GM19455 (cell line): ENCODE results near the gene KIF25.

Source experiments
- ATAC-seq: cut with Tn5 transposase; IDR thresholded peaks from one replicate; pipeline ENCODE4 v1.9.1; 2021; ENCODE audit not compliant: unreplicated experiment

Gene KIF25

DNA sequence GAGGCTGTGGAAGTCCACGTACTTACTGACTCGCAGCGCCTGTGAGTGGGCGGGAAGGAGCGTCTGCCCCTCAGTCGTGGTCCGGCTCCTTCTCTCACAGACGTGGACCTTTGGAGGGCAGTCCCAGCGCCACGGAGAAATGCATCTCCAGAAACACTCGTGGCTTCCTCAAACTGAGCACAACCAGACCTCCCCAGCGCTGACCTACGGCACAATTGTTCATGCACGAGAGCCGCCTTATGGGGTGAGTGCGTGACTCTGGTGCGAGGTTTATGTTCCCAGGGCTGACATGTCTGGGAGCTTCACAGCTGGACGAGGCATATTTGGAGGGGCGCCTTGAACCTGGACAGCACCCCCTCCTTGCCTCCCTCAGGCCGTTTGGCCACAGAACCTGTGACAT is 51.8 kb downstream of the KIF25 start:
- ATAC-seq: no peak

GRCh38 chr6:168049706-168050224 is 52.3 kb downstream of the KIF25 start:
- ATAC-seq: no peak

DNA sequence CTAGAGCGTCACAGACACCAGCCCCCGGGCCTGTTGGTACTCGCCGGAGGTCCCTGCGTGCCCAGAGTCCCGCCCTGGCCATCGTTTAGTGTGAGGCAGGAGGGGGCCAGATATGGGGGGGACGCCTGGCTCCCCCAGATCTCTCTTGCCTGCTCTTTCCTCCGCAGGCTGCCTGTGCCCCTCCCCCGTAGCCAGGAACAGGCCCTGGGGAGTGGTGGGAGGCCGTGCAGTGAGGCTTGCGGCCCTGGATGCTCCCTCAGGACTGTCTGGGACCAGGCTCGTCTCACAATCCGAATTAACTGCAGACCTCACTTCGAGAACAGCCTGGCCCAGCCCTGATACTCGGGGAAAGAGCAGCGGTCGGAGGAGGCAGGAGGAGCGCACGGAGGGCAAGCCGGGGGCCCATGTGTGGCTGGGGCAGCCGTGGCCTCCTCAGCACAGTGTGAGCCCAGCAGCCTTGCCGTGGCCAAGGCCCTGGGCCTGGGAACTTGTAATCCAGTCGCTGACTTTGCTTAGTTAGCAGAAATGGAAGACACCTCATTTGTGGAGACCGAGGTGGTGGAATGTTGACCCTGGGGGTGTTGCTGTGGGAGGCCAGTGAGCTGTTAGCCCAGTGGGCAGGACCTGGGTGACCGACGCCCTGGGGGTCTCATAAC is 52.9 kb downstream of the KIF25 start:
- no peak for ATAC-seq

DNA sequence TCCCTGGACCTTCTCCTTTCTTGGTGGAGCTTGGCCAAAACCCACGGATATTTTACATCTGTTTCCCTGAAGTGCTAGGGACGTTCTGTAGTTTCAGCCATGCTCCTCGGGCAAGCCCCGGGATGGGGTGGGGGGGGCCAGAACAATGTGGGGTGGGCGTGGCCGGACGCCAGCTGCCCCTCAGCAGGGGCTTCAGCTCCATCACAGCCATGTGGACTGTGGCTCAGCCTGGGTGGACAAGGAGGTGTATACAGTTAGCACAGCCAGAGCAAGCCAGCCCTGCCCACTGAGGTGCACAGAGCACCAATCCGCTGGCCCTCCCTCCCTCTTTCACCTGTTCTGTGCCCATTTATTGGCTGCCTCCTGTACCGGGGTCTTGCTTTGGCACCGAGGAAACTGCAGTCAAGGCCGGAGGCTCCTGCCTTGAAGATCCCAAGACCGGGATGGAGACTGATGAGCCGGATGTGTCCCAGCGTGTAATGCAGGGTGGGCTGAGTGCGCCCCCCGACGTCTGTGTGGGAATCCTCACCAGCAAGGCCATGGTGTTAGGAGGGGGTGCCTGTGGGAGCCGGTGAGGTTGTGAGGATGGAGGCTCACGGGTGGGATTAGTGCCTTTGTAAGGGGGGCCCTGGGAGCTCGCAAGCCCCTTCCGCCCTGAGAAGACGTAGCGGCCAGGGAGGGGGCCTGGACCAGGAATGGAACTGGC is 53.6 kb downstream of the KIF25 start:
- ATAC-seq: no peak

DNA sequence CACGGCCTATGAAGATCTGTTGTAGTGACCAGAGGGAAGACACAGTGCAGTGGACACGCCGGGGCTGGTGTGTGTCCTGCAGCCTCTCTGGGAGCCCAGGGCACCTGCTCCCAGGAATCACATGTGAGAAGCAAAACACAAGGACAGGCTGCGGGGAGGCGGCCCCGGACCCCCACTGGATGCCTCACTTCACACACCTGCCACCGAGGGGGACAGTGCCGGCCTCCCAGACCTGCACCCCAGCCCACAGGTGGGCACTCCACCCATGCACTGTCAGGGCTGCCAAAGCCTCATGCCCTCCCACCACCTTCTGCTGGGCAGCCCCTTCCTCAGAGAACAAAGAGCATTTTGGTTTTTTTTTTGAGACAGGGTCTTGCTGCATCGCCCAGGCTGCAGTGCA is 54.2 kb downstream of the KIF25 start:
- ATAC-seq: no peak

DNA sequence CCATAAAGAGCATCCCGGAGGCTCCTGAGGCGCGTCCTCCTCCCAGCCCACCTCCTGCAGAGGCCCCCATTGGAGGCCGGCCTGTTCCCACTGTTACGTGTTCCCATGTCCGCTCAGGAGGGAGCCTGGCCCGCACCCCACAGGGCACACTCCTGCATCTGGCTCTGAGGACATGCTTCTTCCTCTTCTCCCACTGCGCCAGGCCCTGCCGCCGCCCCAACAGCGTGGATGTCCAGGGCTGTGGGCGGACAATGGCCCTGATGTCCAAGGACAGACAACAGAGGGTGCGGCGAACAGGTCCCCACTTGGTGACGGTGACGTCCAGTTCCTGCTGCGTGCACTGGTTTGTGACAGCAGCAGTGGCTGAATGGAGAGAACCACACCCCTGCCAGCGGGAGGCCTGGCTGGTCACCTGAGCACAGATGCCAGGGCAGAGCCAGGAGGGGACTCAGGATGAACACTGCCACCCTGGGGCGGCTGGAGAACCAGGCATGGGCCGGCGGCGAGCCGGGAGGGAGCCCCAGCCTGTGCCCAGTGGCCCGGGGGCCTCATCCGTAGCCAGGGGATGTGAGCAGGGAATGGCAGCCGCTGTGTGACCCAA is 54.9 kb downstream of the KIF25 start:
- no peak for ATAC-seq

GRCh38 chr6:168053086-168053956 is 55.9 kb downstream of the KIF25 start:
- ATAC-seq: no peak

GRCh38 chr6:168053957-168054471 is 56.5 kb downstream of the KIF25 start:
- no peak for ATAC-seq

DNA sequence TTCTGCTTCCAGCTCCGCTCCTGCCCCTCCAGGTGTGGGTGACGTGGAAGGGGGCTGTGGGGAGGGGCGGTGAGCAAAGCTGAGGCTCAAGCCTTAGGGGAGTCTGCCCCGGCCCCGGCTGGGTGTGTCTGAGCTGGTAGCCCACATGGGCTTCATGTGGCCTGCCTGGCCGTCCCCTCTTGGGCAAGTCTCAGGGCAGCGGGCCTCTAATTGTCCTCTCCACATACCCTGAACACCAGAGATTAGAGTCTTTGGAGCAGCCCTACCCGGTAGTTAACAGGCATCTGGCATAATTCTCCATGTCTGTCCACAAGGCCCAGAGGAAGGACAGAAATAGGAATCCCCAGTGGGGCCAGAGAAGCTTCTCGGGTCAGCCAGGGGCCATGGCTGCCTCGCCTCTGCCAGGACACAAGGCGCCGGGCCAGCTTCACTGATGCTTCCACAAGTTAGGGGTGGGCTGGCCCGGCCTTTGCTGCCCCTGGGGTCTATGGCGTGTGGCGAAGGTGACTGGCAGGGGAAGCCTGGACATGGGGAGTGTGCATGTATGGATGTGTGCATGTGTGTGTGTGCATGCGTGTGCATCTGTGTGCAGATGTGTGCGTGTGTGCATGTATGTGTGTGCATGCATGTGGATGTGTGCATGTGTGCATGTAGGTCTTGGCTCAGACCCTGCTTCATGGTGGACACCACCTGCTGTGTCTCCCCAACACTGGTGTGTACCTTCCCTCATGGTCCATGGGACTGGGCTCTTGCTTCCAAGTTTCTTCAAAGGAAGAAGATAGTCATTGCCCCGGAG is 57.5 kb downstream of the KIF25 start:
- no peak for ATAC-seq

DNA sequence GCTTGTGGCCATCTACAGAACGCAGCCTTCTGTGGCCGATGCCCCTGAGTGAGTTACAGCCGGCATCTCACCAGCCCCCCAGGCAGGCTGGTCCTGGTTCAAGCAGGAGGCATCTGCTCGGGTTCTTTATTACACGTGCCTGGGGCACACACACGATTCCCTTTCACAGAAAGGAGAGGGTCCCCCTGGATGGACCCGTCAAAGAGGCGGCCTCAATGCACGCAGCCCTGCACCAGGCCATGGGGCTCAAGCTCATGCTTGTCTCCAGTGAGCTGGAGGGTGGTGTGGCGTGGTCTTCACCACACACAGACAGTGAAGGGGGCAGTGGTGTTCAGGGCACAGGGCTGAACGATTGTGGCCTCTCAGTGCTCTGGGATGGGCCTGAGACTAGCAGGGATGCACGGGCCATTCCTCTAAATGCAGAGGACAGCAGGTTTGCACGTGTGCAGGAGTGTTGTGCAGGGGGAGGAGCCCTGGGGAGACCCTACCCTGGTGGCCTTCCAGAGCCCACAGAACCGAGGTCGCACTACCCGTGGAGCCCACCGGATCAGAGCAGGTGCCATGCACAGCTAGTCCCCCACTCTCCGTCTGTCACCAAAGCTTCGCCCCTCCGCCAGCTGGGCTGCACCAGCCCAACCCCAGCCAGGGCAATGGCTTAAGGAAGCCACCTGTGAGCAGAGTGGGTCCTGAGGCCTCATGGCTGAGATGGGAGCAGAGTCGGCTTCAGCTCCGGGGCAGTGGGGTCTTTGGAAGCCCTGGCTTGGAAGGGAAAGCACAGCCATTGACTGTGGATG is 58.4 kb downstream of the KIF25 start:
- no peak for ATAC-seq

DNA sequence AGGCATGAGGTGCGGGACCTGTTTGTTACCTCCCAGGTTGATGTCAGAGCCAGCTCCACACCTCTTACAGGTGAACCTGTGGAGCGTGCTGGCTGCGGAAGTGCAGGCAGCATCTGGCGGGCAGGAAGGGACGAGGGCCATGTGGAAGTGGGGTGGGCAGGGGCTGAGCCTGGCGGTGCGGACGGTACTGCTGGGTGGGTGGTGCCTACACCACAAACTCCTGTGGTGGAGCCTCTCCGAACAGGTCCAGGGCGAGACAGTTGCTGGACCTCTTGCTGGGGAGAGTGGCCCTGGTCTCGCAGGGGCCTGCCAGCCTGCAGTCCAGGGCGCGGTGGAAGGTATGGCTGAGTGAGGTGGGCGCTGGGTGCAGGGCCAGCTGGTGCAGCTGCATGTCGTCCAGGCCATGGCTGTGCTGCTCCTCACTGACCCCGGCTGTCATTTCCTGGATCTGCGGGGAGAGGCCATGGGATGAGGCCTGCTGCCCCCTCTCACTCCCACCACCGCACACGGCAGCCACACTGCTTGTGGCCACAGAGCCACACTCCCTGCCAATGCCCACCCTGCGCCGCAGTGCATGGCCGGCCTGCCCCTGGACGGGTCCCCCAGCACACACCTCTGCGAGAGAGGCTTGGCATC is 59.5 kb downstream of the KIF25 start:
- ATAC-seq: no peak

GRCh38 chr6:168057836-168058235 is 60.4 kb downstream of the KIF25 start:
- no peak for ATAC-seq

DNA sequence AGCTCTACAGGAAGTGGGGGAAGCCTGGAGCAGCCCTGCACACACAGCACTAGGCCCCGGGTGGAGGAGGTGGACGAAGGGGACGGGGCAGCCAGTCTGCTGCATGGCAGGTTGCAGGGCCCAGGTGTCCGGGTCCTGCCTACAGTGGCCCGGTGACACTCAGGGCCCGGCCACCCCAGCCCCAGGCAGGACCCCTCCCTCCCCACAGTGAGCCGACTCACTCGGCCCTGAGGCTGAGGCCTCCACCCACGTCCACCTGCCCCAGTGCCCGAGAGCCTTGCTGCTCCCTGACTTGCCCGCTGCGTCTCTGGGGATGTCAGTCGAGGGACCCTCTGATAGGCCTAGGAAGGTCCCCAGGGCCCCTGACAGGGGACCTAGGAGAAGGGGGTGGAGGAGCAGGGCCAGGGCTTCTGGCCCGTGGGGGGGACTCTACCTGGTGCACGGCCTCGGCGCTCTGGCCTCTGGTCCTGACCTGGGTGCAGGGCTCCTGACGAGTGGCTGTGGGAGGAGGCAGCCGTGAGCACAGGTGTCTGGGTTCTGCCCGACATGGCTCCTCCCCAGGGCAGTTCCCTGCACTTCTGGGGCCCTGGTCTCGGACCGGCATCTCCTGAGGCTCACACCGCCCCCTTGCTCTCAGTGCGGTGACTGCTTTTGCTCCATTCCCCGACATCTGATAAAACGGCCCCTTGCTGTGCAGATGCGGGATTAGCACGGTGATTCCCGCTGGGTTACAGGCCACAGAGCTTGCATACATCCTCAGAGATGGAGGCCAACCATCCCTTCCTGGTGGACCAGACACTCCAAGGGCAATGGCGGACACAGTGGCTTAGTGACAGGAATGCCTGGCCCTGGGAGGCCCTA is 61.5 kb downstream of the KIF25 start:
- ATAC-seq: no peak

GRCh38 chr6:168060521-168060931 is 63.1 kb downstream of the KIF25 start:
- ATAC-seq: no peak

GRCh38 chr6:168061269-168062210 is 64.1 kb downstream of the KIF25 start:
- no peak for ATAC-seq

- no peak for ATAC-seq
Observed at GRCh38 chr6:168062346-168063289, 65.1 kb downstream of the KIF25 start.
